Activated T-cell treated with anti-CD3 and anti-CD28 coated beads, Interleukin-2, amount 50 U/mL, for 72 hours (primary cell): ENCODE results near the gene CGN. TPM values are rescaled to one million over a fixed set of nuclear protein-coding genes. Genes with fewer than 3 reads are reported as not detected.

Source experiments
- ATAC-seq, 2 donors: fragments of 150-1000 bp; cut with Tn5 transposase; replicated peaks in 1 of 2; 2 replicates each; pipeline ENCODE4 v1.10.0; 2021; ENCODE audit warnings: moderate library complexity in 2 of 2, mild to moderate bottlenecking in 1 of 2
- DNase-seq, 2 donors: peaks; one replicate each; pipeline ENCODE4 v3.0.0; 2021 to 2022; ENCODE audit warnings: mixed read lengths in 1 of 2
- H3K27ac Mint-ChIP-seq: one replicate; pipeline ENCODE4 v1.8.0; 2022; ENCODE audit warnings: mild to moderate bottlenecking, moderate library complexity, mixed read lengths
- H3K27me3 Mint-ChIP-seq: one replicate; pipeline ENCODE4 v1.8.0; 2022; ENCODE audit warnings: low read depth, mixed read lengths
- H3K36me3 Mint-ChIP-seq, 2 donors: one replicate each; pipeline ENCODE4 v1.8.0; 2022; ENCODE audit warnings: mixed read lengths in 2 of 2, mild to moderate bottlenecking in 1 of 2; ENCODE audit not compliant: insufficient read depth in 2 of 2
- H3K4me1 Mint-ChIP-seq: one replicate; pipeline ENCODE4 v1.8.0; 2022; ENCODE audit warnings: low read depth, mixed read lengths
- H3K4me3 Mint-ChIP-seq, 2 donors: one replicate each; pipeline ENCODE4 v1.8.0; 2022; ENCODE audit warnings: mild to moderate bottlenecking in 2 of 2, mixed read lengths in 2 of 2, moderate library complexity in 2 of 2
- H3K9me3 Mint-ChIP-seq, 2 donors: one replicate each; pipeline ENCODE4 v1.8.0; 2022; ENCODE audit warnings: mixed read lengths in 2 of 2
- total RNA-seq, 2 donors: library from RNA; stranded (reverse); gene quantifications; one replicate each; pipeline ENCODE4 v1.2.3, GENCODE V29; 2022

The CGN gene
- total RNA-seq, 2 donors from 2014 or later: 0.69 to 1.9 TPM

DNA sequence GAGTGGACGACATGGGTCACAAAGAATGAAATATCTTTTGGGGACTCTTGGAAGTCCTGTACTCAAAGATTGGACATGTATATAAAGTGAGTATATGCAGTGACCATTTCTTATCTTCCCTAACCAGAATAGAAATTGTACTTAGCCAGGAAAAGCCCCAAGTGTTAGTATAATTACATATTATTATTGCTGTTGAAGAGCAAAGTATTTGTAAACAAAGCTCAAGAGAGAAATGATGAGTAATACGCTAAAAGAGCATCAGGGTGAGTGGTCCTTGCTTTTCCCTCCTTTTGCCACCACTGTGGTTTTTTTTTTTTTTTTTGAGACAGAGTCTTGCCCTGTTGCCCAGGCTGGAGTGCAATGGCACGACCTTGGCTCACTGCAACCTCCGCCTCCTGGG, 6.4 kb upstream of the CGN start:
- ATAC-seq (no peak), DNase-seq (no peak)
- Mint-ChIP-seq H3K4me3 (no peak overlapping the region), H3K4me1 (peaks cover 6% of the 10 kb centered on the region), H3K36me3 (no peaks in the 10 kb centered on the region), H3K27me3 (no peaks in the 10 kb centered on the region), H3K27ac (no peak overlapping the region), H3K9me3 (no peaks in the 10 kb centered on the region)

DNA sequence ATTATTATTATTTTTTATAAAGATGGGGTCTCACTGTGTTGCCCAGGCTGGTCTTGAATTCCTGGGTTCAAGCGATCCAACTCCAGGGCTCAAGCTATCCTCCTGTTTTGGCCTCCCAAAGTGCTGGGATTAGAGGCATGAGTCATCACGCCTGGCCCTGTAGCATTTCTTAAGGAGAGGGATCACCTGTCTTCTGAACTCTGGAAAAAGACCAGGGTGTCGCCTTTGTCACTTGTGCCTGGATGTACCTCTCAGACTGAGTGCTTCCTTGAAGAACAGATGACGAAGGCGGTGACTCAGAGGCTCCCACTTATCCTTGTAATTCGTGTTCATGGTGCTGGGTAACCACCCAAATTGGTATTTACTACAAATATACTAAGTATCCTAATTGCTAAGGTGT, 2.4 kb upstream of the CGN start:
- Mint-ChIP-seq H3K27ac (no peak overlapping the region), H3K4me3 (no peak overlapping the region), H3K36me3 (no peaks in the 10 kb centered on the region), H3K9me3 (no peaks in the 10 kb centered on the region), H3K4me1 (peaks cover 25% of the 10 kb centered on the region), H3K27me3 (no peaks in the 10 kb centered on the region)
- no peak for ATAC-seq
- no peak for DNase-seq

DNA sequence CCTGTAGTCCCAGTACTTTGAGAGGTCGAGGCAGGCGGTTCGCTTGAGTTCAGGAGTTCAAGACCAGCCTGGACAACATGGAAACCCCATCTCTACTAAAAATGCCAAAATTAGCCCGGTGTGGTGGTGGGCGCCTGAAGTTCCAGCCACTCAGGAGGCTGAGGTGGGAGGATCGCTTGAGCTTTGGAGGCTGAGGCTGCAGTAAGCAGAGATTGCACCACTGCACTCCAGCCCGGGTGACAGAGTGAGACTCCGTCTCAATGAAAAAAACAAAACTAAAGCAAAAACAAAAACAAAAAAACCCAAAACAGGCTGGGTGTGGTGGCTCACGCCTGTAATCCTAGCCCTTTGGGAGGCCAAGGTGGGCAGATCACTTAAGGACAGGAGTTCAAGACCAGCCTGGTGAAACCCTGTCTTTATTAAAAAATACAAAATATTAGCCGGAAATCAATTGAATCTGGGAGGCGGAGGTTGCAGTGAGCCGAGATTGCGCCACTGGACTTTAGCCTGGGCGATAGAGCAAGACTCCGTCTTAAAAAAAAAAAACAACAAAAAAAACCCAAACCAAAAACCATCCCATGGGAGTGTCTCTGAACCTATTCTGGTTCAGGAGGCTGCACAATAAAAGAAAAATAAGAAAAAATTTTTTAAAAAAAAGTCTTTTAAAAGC, 1.7 kb upstream of the CGN start:
- Mint-ChIP-seq H3K9me3 (no peaks in the 10 kb centered on the region), H3K36me3 (no peaks in the 10 kb centered on the region), H3K27me3 (no peaks in the 10 kb centered on the region), H3K27ac (no peak overlapping the region), H3K4me3 (no peak overlapping the region), H3K4me1 (peaks cover 32% of the 10 kb centered on the region)
- no peak for DNase-seq
- ATAC-seq: no peak

DNA sequence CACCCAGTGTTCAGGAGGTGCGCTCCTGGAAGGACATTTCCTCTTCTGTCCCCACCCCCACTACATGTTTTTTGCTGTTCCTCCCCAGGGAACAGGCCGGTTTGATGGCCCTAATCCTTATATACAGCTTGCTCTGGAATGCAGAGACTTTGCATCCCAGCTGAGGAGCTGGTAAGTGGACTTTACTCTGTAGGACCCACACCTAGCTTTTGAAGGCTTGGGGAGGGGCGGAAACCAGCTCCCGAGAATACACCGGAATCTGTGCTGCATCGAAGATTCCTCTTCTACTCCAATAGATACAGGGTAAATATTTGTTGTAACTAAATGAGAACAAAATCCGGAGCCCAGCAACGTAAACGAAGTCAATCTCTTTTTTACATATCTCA, 1.2 kb upstream of the CGN start:
- DNase-seq (no peak), ATAC-seq (no peak)
- H3K9me3 Mint-ChIP-seq: no peaks in the 10 kb centered on the region
- H3K27ac Mint-ChIP-seq: no peak overlapping the region
- H3K4me1 Mint-ChIP-seq: peaks cover 32% of the 10 kb centered on the region
- H3K36me3 Mint-ChIP-seq: no peaks in the 10 kb centered on the region
- no peaks in the 10 kb centered on the region for H3K27me3 Mint-ChIP-seq
- peak overlapping the region; percentile 81 to 87 for H3K4me3 Mint-ChIP-seq

DNA sequence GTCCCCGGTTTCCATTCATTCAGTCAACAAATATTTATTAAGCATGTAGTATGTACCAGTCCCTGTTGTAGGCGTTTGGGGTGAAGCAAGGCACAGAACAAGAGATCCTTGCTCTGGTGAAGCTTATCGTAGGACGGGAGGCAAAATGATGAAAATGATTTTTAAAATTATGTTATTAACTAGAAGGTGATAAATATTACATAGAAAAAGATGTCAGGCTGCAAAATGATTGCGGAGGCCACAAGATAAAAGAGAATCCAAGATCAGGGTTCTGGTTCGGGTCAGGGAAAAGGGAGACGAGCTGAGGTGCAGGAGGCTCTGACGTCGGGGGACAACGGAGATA, 602 bp upstream of the CGN start:
- DNase-seq: no peak
- H3K36me3 Mint-ChIP-seq: no peaks in the 10 kb centered on the region
- ATAC-seq: no peak
- H3K4me3 Mint-ChIP-seq: peak overlapping the region; percentile 81 to 87
- no peaks in the 10 kb centered on the region for H3K27me3 Mint-ChIP-seq
- no peaks in the 10 kb centered on the region for H3K9me3 Mint-ChIP-seq
- H3K4me1 Mint-ChIP-seq: peaks cover 32% of the 10 kb centered on the region
- H3K27ac Mint-ChIP-seq: peak overlapping the region; percentile 51

DNA sequence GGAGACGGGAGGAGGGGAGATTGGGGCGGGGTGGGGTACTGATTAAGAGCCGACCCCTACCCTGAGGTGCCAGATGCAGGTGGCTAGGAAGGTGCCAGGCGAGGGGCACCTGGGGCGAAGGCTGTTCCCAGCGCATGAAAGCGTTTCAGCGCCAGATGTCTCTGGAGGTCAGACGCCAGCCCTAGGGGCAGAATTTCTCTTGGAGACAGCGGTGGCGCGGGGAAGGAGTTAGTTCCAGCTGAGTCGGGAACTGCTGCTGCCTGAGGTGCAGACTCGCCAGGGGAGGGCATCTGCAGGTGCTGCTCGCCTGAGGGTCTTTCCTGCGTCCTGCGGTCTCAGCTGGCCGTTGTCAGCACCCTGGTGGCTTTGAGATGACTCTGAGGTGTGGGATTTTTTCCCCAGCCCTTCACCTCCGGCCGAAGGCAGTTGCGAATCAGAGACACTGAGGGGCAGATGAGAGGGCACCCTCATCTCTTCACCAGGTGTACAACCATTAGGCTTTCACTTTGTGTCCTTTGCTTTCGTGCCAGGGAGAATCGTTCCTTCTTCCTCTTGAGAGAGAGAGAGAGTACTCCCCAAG, 539 bp downstream of the CGN start:
- Mint-ChIP-seq H3K9me3 (no peaks in the 10 kb centered on the region), H3K4me1 (peaks cover 32% of the 10 kb centered on the region), H3K4me3 (peak overlapping the region; percentile 81 to 87), H3K27me3 (no peaks in the 10 kb centered on the region), H3K27ac (no peak overlapping the region), H3K36me3 (no peaks in the 10 kb centered on the region)
- DNase-seq (peak; percentile 29 to 30), ATAC-seq (peak; percentile 28 to 39)

DNA sequence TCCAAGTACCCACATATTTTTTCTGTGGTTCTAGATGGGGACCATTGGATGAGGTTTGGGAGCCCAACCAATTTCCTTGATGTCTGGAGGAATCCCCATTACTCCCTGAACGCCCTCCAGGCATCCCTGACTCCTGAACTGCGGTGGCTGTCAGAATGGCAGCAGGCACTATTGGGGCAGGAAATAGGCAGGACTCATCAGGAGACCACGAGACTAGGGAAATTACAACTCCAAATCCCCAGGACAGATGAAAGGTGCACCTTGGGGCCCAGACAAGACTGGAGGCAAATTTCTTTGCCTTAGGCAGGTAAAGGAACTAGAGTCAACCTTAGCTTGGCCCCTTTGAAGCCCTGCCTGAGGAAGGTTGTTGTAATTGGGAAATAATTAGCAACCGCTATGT, 1.1 kb downstream of the CGN start:
- no peaks in the 10 kb centered on the region for H3K9me3 Mint-ChIP-seq
- no peaks in the 10 kb centered on the region for H3K27me3 Mint-ChIP-seq
- no peak overlapping the region for H3K27ac Mint-ChIP-seq
- H3K36me3 Mint-ChIP-seq: no peaks in the 10 kb centered on the region
- H3K4me3 Mint-ChIP-seq: peak overlapping the region; percentile 81 to 87
- ATAC-seq: no peak
- H3K4me1 Mint-ChIP-seq: peaks cover 32% of the 10 kb centered on the region
- DNase-seq: no peak

DNA sequence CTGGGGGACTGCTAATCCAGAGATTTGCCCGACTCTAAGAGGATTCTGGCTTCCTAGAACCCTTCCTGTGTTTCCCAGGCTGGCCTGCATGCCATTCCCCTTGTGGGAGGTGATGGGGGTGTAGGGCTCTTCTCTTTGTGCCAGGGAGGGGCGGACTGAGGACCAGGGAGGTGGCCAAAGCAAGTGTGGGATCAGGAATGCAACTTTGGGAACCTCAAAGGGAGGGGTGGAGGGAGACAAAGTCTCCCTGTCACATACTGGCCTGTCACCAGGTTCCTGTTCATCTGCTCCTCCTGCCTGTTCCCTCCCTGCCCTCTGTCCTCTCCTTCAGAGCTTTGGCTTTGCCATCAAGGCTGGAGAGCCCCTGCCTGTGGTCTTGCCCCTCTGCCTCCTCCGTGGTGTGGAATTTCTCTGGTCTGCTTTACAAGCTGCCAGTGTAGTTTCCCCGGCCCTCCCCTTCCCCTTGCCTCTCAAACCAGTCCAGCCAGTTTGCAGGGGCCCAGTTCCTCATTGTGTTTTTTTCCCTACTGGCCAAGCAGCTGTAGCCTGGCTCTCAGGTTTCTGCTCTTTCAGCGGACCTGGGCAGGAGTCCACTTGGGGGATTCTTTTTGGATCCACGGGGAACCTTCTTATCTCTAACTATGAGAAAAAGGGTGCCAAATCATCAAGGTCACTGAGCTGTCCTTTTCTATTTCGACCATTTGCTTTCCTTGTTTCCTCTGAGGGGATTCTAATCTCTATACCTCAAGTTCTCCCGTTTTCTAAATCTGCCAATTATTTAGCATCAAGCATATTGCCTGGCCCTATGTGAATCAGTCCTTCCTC, 1.8 kb downstream of the CGN start:
- H3K4me3 Mint-ChIP-seq: no peak overlapping the region
- no peak for ATAC-seq
- H3K36me3 Mint-ChIP-seq: no peaks in the 10 kb centered on the region
- no peak overlapping the region for H3K27ac Mint-ChIP-seq
- H3K9me3 Mint-ChIP-seq: no peaks in the 10 kb centered on the region
- H3K27me3 Mint-ChIP-seq: no peaks in the 10 kb centered on the region
- no peak for DNase-seq
- peaks cover 32% of the 10 kb centered on the region for H3K4me1 Mint-ChIP-seq

DNA sequence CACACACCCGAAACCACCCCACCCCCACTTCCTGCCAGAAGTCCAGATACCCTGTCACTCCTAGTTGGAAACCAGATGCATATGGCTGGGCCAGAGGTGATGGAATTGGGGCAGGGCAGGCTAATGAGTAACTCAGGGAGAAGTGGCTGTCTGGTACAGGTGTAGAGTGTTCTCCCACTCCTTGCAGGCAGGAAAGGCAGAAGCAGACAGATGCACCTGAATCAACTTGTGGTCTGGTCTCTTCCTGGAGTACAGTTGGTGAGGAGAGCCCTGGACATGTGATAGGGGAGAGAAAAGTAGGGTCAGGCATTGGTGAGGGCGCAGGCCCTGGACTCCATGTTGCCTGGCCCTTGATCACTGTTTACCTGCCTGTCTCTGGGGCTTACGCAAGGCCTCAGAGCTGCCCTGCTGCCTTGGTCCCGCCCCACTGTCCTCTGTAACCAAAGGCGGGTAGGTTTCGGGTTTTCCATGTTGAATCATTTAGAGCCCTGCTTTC, 2.5 kb downstream of the CGN start:
- no peaks in the 10 kb centered on the region for H3K9me3 Mint-ChIP-seq
- ATAC-seq (no peak), DNase-seq (no peak)
- peaks cover 32% of the 10 kb centered on the region for H3K4me1 Mint-ChIP-seq
- H3K36me3 Mint-ChIP-seq: no peaks in the 10 kb centered on the region
- no peak overlapping the region for H3K27ac Mint-ChIP-seq
- no peaks in the 10 kb centered on the region for H3K27me3 Mint-ChIP-seq
- H3K4me3 Mint-ChIP-seq: no peak overlapping the region

DNA sequence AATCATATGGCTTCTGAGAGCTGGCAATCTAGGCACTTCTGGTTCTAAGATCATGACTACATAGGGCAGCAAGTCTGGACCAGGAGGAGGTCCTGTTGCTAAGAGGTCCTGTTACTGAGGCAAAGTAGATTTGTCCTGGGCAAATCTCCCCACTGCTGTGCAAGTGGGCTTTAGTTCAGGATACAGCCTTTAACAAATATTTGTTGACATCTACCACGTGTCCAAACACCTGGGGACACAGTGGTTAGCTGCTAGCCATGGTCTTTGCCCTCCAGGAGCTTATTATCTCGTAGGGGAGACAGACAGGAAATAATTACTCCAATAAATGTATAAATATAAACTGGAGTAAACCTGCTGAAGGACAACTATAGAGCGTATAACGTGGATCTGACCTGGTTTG, 3.2 kb downstream of the CGN start:
- H3K4me1 Mint-ChIP-seq: peaks cover 32% of the 10 kb centered on the region
- H3K9me3 Mint-ChIP-seq: no peaks in the 10 kb centered on the region
- no peak overlapping the region for H3K27ac Mint-ChIP-seq
- H3K27me3 Mint-ChIP-seq: no peaks in the 10 kb centered on the region
- no peaks in the 10 kb centered on the region for H3K36me3 Mint-ChIP-seq
- ATAC-seq: no peak
- H3K4me3 Mint-ChIP-seq: no peak overlapping the region
- DNase-seq: no peak

DNA sequence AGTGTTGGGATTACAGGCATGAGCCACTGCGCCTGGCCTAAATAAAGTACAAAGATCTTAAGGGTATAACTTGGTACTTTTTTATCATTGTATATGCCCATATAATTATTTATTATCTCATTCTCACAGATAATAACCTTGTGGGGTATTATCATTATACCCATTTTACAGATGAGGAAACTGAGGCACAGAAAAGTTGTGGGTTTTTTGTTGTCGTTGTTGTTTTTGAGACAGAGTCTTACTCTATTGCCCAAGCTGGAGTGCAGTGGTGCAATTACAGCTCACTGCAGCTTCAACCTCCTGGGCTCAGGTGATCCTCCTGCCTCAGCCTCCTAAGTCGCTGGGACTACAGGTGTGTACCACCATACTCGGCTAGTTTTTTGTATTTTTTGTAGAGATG, 4.1 kb downstream of the CGN start:
- no peaks in the 10 kb centered on the region for H3K36me3 Mint-ChIP-seq
- DNase-seq (no peak), ATAC-seq (no peak)
- H3K4me3 Mint-ChIP-seq: no peak overlapping the region
- H3K27ac Mint-ChIP-seq: no peak overlapping the region
- H3K27me3 Mint-ChIP-seq: no peaks in the 10 kb centered on the region
- peaks cover 31% of the 10 kb centered on the region for H3K4me1 Mint-ChIP-seq
- no peaks in the 10 kb centered on the region for H3K9me3 Mint-ChIP-seq

DNA sequence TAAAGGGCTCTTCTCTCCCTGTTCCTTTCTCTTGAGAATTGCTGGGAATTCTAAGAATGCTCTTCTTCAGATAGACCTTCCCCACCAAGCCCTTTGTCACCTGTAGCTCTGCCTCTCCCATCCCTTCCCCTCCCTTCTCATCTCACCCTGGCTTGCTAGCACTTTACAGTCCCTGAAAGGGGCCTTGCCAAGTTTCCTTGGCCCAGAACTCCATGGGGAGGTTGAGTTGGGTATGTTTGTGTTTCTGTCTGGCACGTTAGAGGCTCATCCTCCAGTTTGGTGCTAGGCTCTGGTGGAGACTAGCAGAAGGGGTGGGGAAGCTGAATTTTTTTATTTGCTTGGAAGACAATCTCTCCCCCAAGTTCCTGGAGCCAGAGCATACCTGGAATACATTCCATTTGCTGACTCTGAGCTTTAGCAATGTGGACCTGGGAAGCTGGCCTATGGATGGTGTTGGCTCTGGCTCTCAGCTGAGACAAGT, 4.9 kb downstream of the CGN start:
- Mint-ChIP-seq H3K9me3 (no peaks in the 10 kb centered on the region), H3K36me3 (no peaks in the 10 kb centered on the region), H3K27ac (no peak overlapping the region), H3K27me3 (no peaks in the 10 kb centered on the region), H3K4me3 (no peak overlapping the region), H3K4me1 (peaks cover 27% of the 10 kb centered on the region)
- ATAC-seq (no peak), DNase-seq (no peak)

DNA sequence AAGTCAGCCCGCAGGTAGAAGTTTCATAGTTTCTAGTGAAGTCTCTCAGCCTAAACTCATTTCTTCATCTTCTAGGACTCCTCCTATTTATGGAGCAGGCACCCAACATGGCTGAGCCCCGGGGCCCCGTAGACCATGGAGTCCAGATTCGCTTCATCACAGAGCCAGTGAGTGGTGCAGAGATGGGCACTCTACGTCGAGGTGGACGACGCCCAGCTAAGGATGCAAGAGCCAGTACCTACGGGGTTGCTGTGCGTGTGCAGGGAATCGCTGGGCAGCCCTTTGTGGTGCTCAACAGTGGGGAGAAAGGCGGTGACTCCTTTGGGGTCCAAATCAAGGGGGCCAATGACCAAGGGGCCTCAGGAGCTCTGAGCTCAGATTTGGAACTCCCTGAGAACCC, 7.2 kb downstream of the CGN start:
- ATAC-seq (no peak), DNase-seq (no peak)
- Mint-ChIP-seq H3K9me3 (no peaks in the 10 kb centered on the region), H3K36me3 (no peaks in the 10 kb centered on the region), H3K27me3 (no peaks in the 10 kb centered on the region), H3K27ac (no peak overlapping the region), H3K4me3 (no peak overlapping the region), H3K4me1 (peaks cover 10% of the 10 kb centered on the region)
